DND-41 (cell line): ENCODE data around the gene IL11RA.
A peak's percentile ranks its signal among the peaks of the same experiment; 100 is the strongest.

ENCODE experiments used
- ATAC-seq: fragments of 200-7000 bp; cut with Tn5 transposase; 3 replicates; pipeline ENCODE4 v1.9.1; 2021; ENCODE audit warnings: low read depth; ENCODE audit not compliant: insufficient read depth
- DNase-seq: peaks from one replicate; pipeline ENCODE4 v3.0.0-alpha.2; 2020
- H2AFZ ChIP-seq: 2 replicates; pipeline ENCODE4 v1.6.0; 2012; ENCODE audit warnings: low read depth, low read length
- H3K27ac ChIP-seq: 2 replicates; pipeline ENCODE4 v1.5.1; 2012; ENCODE audit warnings: low read length, inconsistent platforms
- H3K27me3 ChIP-seq: fragments of 200-600 bp; sonication (generic); 2 replicates; pipeline ENCODE4 v1.6.0; 2012; ENCODE audit warnings: low read length, mild to moderate bottlenecking, inconsistent platforms; ENCODE audit not compliant: insufficient read depth, poor library complexity
- H3K36me3 ChIP-seq: 2 replicates; pipeline ENCODE4 v1.5.1; 2012; ENCODE audit warnings: low read length, inconsistent platforms; ENCODE audit not compliant: insufficient read depth
- H3K4me1 ChIP-seq: 2 replicates; pipeline ENCODE4 v1.5.1; 2012; ENCODE audit warnings: mild to moderate bottlenecking, low read length; ENCODE audit not compliant: insufficient read depth
- H3K4me2 ChIP-seq: 2 replicates; pipeline ENCODE4 v1.6.0; 2012; ENCODE audit warnings: mild to moderate bottlenecking, moderate library complexity, low read length, inconsistent platforms; ENCODE audit not compliant: insufficient read depth
- H3K4me3 ChIP-seq, 2 experiments: fragments of 200-600 bp in 1 of 2; shearing (Covaris generic) in 1 of 2; 2 replicates each; pipeline ENCODE4 v1.5.1; 2012 to 2016; ENCODE audit warnings: inconsistent platforms in 2 of 2, low read length in 2 of 2, mild to moderate bottlenecking in 2 of 2, low read depth in 1 of 2, moderate library complexity in 1 of 2
- H3K79me2 ChIP-seq: 2 replicates; pipeline ENCODE4 v1.6.0; 2012; ENCODE audit warnings: low read length, inconsistent platforms; ENCODE audit not compliant: insufficient read depth
- H3K9ac ChIP-seq: 2 replicates; pipeline ENCODE4 v1.6.0; 2012; ENCODE audit warnings: low read depth, mild to moderate bottlenecking, inconsistent platforms, low read length, moderate library complexity
- H3K9me3 ChIP-seq: 2 replicates; pipeline ENCODE4 v1.5.1; 2012; ENCODE audit warnings: low read length, moderate library complexity, mild to moderate bottlenecking, inconsistent platforms; ENCODE audit not compliant: insufficient read depth, severe bottlenecking
- H4K20me1 ChIP-seq: 2 replicates; pipeline ENCODE4 v1.6.0; 2012; ENCODE audit warnings: low read length; ENCODE audit not compliant: insufficient read depth
- CTCF ChIP-seq: IDR thresholded peaks from 2 replicates; pipeline ENCODE4 v1.5.1; 2012; ENCODE audit warnings: borderline replicate concordance, low read length, moderate library complexity, mild to moderate bottlenecking; ENCODE audit not compliant: poor library complexity, severe bottlenecking; ENCODE audit errors: extremely low read depth
- EZH2 ChIP-seq: IDR thresholded peaks from 3 replicates; pipeline ENCODE4 v1.6.1; 2012; ENCODE audit warnings: borderline replicate concordance, low read depth, mild to moderate bottlenecking, moderate library complexity, low read length, inconsistent platforms; ENCODE audit not compliant: severe bottlenecking

IL11RA gene

GRCh38 chr9:34615132-34615531 is 36.9 kb upstream of the IL11RA start:
- Histone ChIP-seq H3K4me2 (no peak overlapping the region), H3K79me2 (peaks cover 24% of the 10 kb centered on the region), H2AFZ (no peak overlapping the region), H3K27me3 (no peaks in the 10 kb centered on the region), H3K4me1 (peaks cover 41% of the 10 kb centered on the region), H3K36me3 (peaks cover 36% of the 10 kb centered on the region), H3K27ac (no peak overlapping the region), H3K9ac (no peak overlapping the region), H3K4me3 (no peak overlapping the region), H4K20me1 (no peaks in the 10 kb centered on the region), H3K9me3 (no peaks in the 10 kb centered on the region)
- no peak for ATAC-seq
- no peak for DNase-seq
- TF ChIP-seq EZH2 (no peak), CTCF (no peak)

GRCh38 chr9:34620061-34620994 is 31.7 kb upstream of the IL11RA start, which contains the start of gene DCTN3:
TSS of gene DCTN3 (minus strand) at chr9:34620495. CDS start at chr9:34620464, 31 bp downstream.
- peaks cover 28% of the 10 kb centered on the region for H3K36me3 ChIP-seq
- DNase-seq, result peak; percentile 92
- peak; percentile 100 for ATAC-seq
- H3K4me1 ChIP-seq, result peaks cover 22% of the 10 kb centered on the region
- peaks cover 14% of the 10 kb centered on the region for H3K79me2 ChIP-seq
- H3K4me3 ChIP-seq, result peak within 1 kb of the TSS; percentile 77 to 85
- H3K4me2 ChIP-seq, result peak within 1 kb of the TSS; percentile 90
- no peak for TF ChIP-seq CTCF
- TF ChIP-seq EZH2, result no peak
- peak within 1 kb of the TSS; percentile 70 for H3K9ac ChIP-seq
- no peaks in the 10 kb centered on the region for H4K20me1 ChIP-seq
- H2AFZ ChIP-seq, result peak within 1 kb of the TSS; percentile 78
- H3K9me3 ChIP-seq, result peaks cover 4% of the 10 kb centered on the region
- no peaks in the 10 kb centered on the region for H3K27me3 ChIP-seq
- H3K27ac ChIP-seq, result peak within 1 kb of the TSS; percentile 64

- no peak overlapping the region for H2AFZ ChIP-seq
- no peak overlapping the region for H3K27ac ChIP-seq
- H3K27me3 ChIP-seq, result peaks cover 16% of the 10 kb centered on the region
- H3K4me1 ChIP-seq, result peaks cover 20% of the 10 kb centered on the region
- no peak overlapping the region for H3K4me3 ChIP-seq
- no peak overlapping the region for H3K4me2 ChIP-seq
- H3K79me2 ChIP-seq, result peaks cover 14% of the 10 kb centered on the region
- no peak for DNase-seq
- peaks cover 4% of the 10 kb centered on the region for H3K9me3 ChIP-seq
- no peak for ATAC-seq
- TF ChIP-seq EZH2, result no peak
- no peaks in the 10 kb centered on the region for H4K20me1 ChIP-seq
- no peak overlapping the region for H3K9ac ChIP-seq
- no peaks in the 10 kb centered on the region for H3K36me3 ChIP-seq
Measured at GRCh38 chr9:34623374-34624235, 28.4 kb upstream of the IL11RA start.
